Caco-2 (cell line): ENCODE measurements around the gene PPP2R2D. TPM values are rescaled to one million over a fixed set of nuclear protein-coding genes. Genes with fewer than 3 reads are reported as not detected.

Experiments
- BruUV-seq: library from RNA; stranded (reverse); fragments of 400-500 nt; replicated peaks from 2 replicates; lab custom pipeline; 2021; lab: Mats Ljungman, UMichigan
- CTCF ChIA-PET: fragments of 300-600 bp; sonication (Branson Sonifier 250); formaldehyde crosslinking; loops from one replicate; lab custom pipeline; 2022; ENCODE audit warnings: antibody characterized with exemption; lab: Charles Lee
- POLR2A ChIA-PET: fragments of 300-600 bp; sonication (Branson Sonifier 250); formaldehyde crosslinking; loops from one replicate; lab custom pipeline; 2022; ENCODE audit warnings: antibody characterized with exemption; lab: Charles Lee
- DNase-seq, 2 experiments: peaks; one replicate each; pipeline versions ENCODE4 v3.0.0 to v3.0.0-alpha.2; 2020 to 2022
- H3K27me3 ChIP-seq: replicated peaks from 2 replicates; pipeline ENCODE4 v1.6.0; 2011; ENCODE audit warnings: low read length; ENCODE audit not compliant: control insufficient read depth, insufficient read depth
- H3K36me3 ChIP-seq: 2 replicates; pipeline ENCODE4 v1.5.1; 2011; ENCODE audit warnings: low read length; ENCODE audit not compliant: control insufficient read depth, insufficient read depth
- H3K4me1 ChIP-seq: fragments of 250-450 bp; sonication (Bioruptor Pico); 2 replicates; pipeline ENCODE4 v1.5.1; 2020; ENCODE audit warnings: mild to moderate bottlenecking
- H3K4me3 ChIP-seq: 2 replicates; pipeline ENCODE4 v1.5.1; 2011; ENCODE audit warnings: low read depth, mild to moderate bottlenecking, control low read depth, low read length
- H3K9me3 ChIP-seq: fragments of 250-450 bp; sonication (Bioruptor Pico); 2 replicates; pipeline ENCODE4 v1.5.1; 2020; ENCODE audit warnings: mild to moderate bottlenecking, moderate library complexity
- H3K27ac Mint-ChIP-seq: one replicate; pipeline ENCODE4 v1.8.0; 2022; ENCODE audit warnings: mixed read lengths; ENCODE audit not compliant: unreplicated experiment
- H3K27me3 Mint-ChIP-seq: one replicate; pipeline ENCODE4 v1.8.0; 2022; ENCODE audit warnings: mixed read lengths; ENCODE audit not compliant: insufficient read depth, unreplicated experiment
- H3K36me3 Mint-ChIP-seq: one replicate; pipeline ENCODE4 v1.8.0; 2022; ENCODE audit warnings: mild to moderate bottlenecking, mixed read lengths; ENCODE audit not compliant: insufficient read depth, unreplicated experiment
- H3K4me1 Mint-ChIP-seq: one replicate; pipeline ENCODE4 v1.8.0; 2022; ENCODE audit warnings: low read depth, mixed read lengths; ENCODE audit not compliant: unreplicated experiment
- H3K4me3 Mint-ChIP-seq: one replicate; pipeline ENCODE4 v1.8.0; 2022; ENCODE audit warnings: mild to moderate bottlenecking, moderate library complexity, mixed read lengths; ENCODE audit not compliant: unreplicated experiment
- H3K9me3 Mint-ChIP-seq: one replicate; pipeline ENCODE4 v1.8.0; 2022; ENCODE audit warnings: mixed read lengths; ENCODE audit not compliant: unreplicated experiment
- intact Hi-C: fragments of 100-400 bp; cut with micrococcal nuclease; formaldehyde crosslinking; loops from one replicate; pipeline ENCODE4 v1.10.0; 2022; ENCODE audit not compliant: unreplicated experiment
- total RNA-seq: library from RNA; stranded (reverse); gene quantifications from 2 replicates; pipeline ENCODE4 v1.2.3, GENCODE V29; 2022
- TF ChIP-seq, protein P1 (sequence below), 2 experiments: fragments of 200-600 bp in 1 of 2; IDR thresholded peaks; 1 replicate in 1 of 2; 2 replicates in 1 of 2; pipeline versions ENCODE4 v1.5.1 to v1.8.0; 2011 to 2022; ENCODE audit warnings: antibody characterized with exemption in 1 of 2, control low read depth in 1 of 2, inconsistent platforms in 1 of 2, low read depth in 1 of 2, low read length in 1 of 2, mild to moderate bottlenecking in 1 of 2, moderate library complexity in 1 of 2; ENCODE audit not compliant: insufficient read depth in 1 of 2, severe bottlenecking in 1 of 2, unreplicated experiment in 1 of 2

The PPP2R2D gene
- total RNA-seq, 1 experiment from 2014 or later = 34.4 TPM

GRCh38 chr10:131998050-131998844 lies 97.4 kb downstream of the PPP2R2D start:
- Mint-ChIP-seq H3K27ac (peak overlapping the region; percentile 90), H3K4me3 (peak overlapping the region; percentile 54), H3K27me3 (no peaks in the 10 kb centered on the region), H3K4me1 (peaks cover 22% of the 10 kb centered on the region), H3K36me3 (no peaks in the 10 kb centered on the region), H3K9me3 (no peaks in the 10 kb centered on the region)
- H3K4me3 ChIP-seq = no peak overlapping the region
- H3K27me3 ChIP-seq = no peaks in the 10 kb centered on the region
- ChIA-PET CTCF (interaction anchor here (0.7 to 1.9 kb wide), 2 partner anchors 25 to 121 kb away, joined by 3 to 21 read pairs; no protein-coding TSS in a partner anchor), POLR2A (interaction anchor here (1.1 kb wide), 1 partner anchor 25 kb away, joined by 5 read pairs; no protein-coding TSS in a partner anchor)
- intact Hi-C loops = no loop called here
- BruUV-seq = no TSS peak
- DNase-seq = no peak
- no peaks in the 10 kb centered on the region for H3K36me3 ChIP-seq
- H3K4me1 ChIP-seq = peaks cover 19% of the 10 kb centered on the region
- H3K9me3 ChIP-seq = no peaks in the 10 kb centered on the region
- TF ChIP-seq, protein P1, sequence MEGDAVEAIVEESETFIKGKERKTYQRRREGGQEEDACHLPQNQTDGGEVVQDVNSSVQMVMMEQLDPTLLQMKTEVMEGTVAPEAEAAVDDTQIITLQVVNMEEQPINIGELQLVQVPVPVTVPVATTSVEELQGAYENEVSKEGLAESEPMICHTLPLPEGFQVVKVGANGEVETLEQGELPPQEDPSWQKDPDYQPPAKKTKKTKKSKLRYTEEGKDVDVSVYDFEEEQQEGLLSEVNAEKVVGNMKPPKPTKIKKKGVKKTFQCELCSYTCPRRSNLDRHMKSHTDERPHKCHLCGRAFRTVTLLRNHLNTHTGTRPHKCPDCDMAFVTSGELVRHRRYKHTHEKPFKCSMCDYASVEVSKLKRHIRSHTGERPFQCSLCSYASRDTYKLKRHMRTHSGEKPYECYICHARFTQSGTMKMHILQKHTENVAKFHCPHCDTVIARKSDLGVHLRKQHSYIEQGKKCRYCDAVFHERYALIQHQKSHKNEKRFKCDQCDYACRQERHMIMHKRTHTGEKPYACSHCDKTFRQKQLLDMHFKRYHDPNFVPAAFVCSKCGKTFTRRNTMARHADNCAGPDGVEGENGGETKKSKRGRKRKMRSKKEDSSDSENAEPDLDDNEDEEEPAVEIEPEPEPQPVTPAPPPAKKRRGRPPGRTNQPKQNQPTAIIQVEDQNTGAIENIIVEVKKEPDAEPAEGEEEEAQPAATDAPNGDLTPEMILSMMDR (IDR thresholded peaks at IDR 0.05; ENCODE audit: insufficient read depth in 1 of 2, low read depth in 1 of 2, low read length in 1 of 2, severe bottlenecking in 1 of 2, unreplicated experiment in 1 of 2) = no peak

GRCh38 chr10:131998845-131999681 lies 98.3 kb downstream of the PPP2R2D start:
- no peak for DNase-seq
- H3K9me3 Mint-ChIP-seq = no peaks in the 10 kb centered on the region
- no peak overlapping the region for H3K4me3 Mint-ChIP-seq
- peak overlapping the region; percentile 90 for H3K27ac Mint-ChIP-seq
- CTCF ChIA-PET = interaction anchor here (1.8 to 1.9 kb wide), 2 partner anchors 24 kb away, joined by 6 to 21 read pairs; no protein-coding TSS in a partner anchor
- H3K36me3 Mint-ChIP-seq = no peaks in the 10 kb centered on the region
- Histone ChIP-seq H3K36me3 (no peaks in the 10 kb centered on the region), H3K9me3 (no peaks in the 10 kb centered on the region), H3K27me3 (no peaks in the 10 kb centered on the region), H3K4me1 (peaks cover 19% of the 10 kb centered on the region), H3K4me3 (no peak overlapping the region)
- intact Hi-C loops = no loop called here
- no TSS peak for BruUV-seq
- POLR2A ChIA-PET = no interaction called here
- peaks cover 22% of the 10 kb centered on the region for H3K4me1 Mint-ChIP-seq
- H3K27me3 Mint-ChIP-seq = no peaks in the 10 kb centered on the region
- TF ChIP-seq, protein P1 (IDR thresholded peaks at IDR 0.05; ENCODE audit: insufficient read depth in 1 of 2, low read depth in 1 of 2, low read length in 1 of 2, severe bottlenecking in 1 of 2, unreplicated experiment in 1 of 2) = no peak
